ENCODE data around the gene FAM124B. TPM values are rescaled to one million over a fixed set of nuclear protein-coding genes. Genes with fewer than 3 reads are reported as not detected.

Gene FAM124B
- total and polyA plus RNA-seq, 3 donors from 2014 or later = 0.37 to 0.80 (median 0.39) TPM

- WGBS, 2 donors = 84 to 88% methylated on average over 4 of the region's 4 CpGs
- Histone ChIP-seq H3K27me3 (no peaks in the 10 kb centered on the region), H3K4me1 (no peaks in the 10 kb centered on the region), H3K4me3 (no peak overlapping the region), H3K36me3 (ENCODE audit: low read depth, missing control alignments) (no peaks in the 10 kb centered on the region), H3K9me3 (no peaks in the 10 kb centered on the region), H3K27ac (no peak overlapping the region)
- DNase-seq = no peak
- TF ChIP-seq CTCF (IDR thresholded peaks at IDR 0.05) (no peak), POLR2A (IDR thresholded peaks at IDR 0.05) (no peak)
- intact Hi-C loops (cut with DNase I; ENCODE audit: low total_unique reads) = no loop called here
Measured at GRCh38 chr2:224379172-224379571, 22.7 kb downstream of the FAM124B start.

DNA sequence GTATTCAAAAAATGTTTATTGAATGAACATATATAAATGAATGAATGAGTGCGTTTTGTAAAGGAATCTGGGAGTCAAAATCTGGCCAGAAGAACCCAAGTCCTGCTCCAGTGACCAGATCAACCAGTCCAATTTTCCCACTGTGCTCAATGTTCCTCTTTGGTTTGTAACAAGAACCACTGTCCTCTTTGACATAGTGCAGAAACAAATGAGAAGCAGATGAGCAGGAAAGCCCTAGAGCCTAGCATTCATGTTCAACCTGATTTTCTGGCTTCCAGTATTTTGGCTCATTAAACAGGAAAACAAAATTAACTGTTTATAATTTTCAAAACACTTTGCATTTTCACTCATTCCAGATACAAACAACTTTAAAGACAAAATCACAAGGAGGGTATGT, 23.2 kb downstream of the FAM124B start:
- 81 to 90% methylated on average over 1 of the region's 1 CpG for WGBS, 2 donors
- no peaks in the 10 kb centered on the region for H3K36me3 ChIP-seq (ENCODE audit: low read depth, missing control alignments)

DNA sequence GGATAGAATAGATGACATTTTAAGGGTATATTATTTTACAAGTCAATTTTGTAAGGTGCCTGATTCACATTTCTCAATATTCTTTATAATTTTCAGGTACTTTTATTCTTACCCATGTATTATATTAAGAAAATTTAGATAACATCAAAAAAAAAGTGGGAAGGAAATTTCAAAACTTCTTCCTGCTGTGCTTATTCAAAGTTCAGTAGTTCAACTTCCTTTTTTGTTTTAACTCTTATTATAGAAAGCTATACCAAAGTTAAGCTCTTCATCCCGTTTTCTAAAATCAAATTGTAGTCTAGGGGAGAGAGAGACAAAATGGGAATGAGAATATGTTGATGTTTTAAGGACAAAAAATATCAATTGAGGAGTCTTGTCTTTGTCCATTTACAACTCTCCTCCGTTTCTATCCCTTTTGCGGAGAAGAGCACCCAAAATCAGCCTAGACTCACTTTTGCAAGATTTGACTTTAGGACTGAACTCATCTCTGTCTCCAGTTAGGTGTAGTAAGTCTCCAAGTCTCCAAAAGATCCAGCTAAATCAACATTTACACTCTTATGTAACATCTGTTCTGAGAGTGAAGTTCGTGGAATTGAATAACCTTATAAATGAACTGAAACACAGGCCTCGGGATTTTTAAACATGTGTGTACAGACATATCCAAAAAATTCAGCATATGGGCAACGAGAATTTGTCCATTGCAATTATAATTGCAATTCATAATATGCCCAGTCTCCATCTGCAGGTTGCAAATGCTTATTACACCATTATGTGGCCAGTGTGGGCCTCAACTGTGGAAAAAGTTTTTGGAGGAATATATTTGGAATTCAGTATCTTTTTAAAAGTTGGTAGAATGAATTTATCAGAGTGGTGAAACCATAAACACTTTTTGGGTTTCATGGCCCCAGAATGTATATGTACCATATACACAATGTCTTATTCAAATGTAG, 23.9 kb downstream of the FAM124B start:
- intact Hi-C loops (cut with DNase I; ENCODE audit: low total_unique reads) = no loop called here
- TF ChIP-seq CTCF (IDR thresholded peaks at IDR 0.05) (peak in 1 of 3 experiments; percentile 19), POLR2A (IDR thresholded peaks at IDR 0.05) (no peak)
- H3K36me3 ChIP-seq (ENCODE audit: low read depth, missing control alignments) = no peaks in the 10 kb centered on the region
- H3K9me3 ChIP-seq = no peaks in the 10 kb centered on the region
- H3K4me1 ChIP-seq = no peaks in the 10 kb centered on the region
- no peak for DNase-seq
- H3K27ac ChIP-seq = no peak overlapping the region
- H3K4me3 ChIP-seq = no peak overlapping the region
- no peaks in the 10 kb centered on the region for H3K27me3 ChIP-seq
- WGBS, 2 donors = 83 to 84% methylated on average over 6 of the region's 6 CpGs

More for the DNA sequence above, 23.2 kb downstream of the FAM124B start:
- intact Hi-C loops (cut with DNase I; ENCODE audit: low total_unique reads) = no loop called here
- no peak overlapping the region for H3K27ac ChIP-seq
- TF ChIP-seq POLR2A (IDR thresholded peaks at IDR 0.05) = no peak
- no peak for TF ChIP-seq CTCF (IDR thresholded peaks at IDR 0.05)
- no peaks in the 10 kb centered on the region for H3K4me1 ChIP-seq
- no peak for DNase-seq
- no peaks in the 10 kb centered on the region for H3K27me3 ChIP-seq
- H3K4me3 ChIP-seq = no peak overlapping the region
- H3K9me3 ChIP-seq = no peaks in the 10 kb centered on the region

GRCh38 chr2:224372641-224373040, 29.3 kb downstream of the FAM124B start:
- intact Hi-C loops (cut with DNase I; ENCODE audit: low total_unique reads) = no loop called here
- Histone ChIP-seq H3K27me3 (no peaks in the 10 kb centered on the region), H3K36me3 (ENCODE audit: low read depth, missing control alignments) (no peaks in the 10 kb centered on the region), H3K9me3 (no peaks in the 10 kb centered on the region), H3K4me3 (no peak overlapping the region), H3K27ac (no peak overlapping the region), H3K4me1 (no peaks in the 10 kb centered on the region)
- no peak for TF ChIP-seq CTCF (IDR thresholded peaks at IDR 0.05)
- TF ChIP-seq POLR2A (IDR thresholded peaks at IDR 0.05) = no peak
- 78 to 85% methylated on average over 6 of the region's 6 CpGs for WGBS, 2 donors
- DNase-seq = no peak

Measured in testis (tissue), 3 donors.